ENCODE results near the gene SOWAHA. TPM values are rescaled to one million over a fixed set of nuclear protein-coding genes. Genes with fewer than 3 reads are reported as not detected.

The SOWAHA gene
- total RNA-seq, 4 donors from 2014 or later: 0.27 to 0.87 TPM; not detected in 2

GRCh38 chr5:132790201-132790865 lies 22.8 kb upstream of the SOWAHA start:
- H3K27ac ChIP-seq: no peak overlapping the region
- peaks cover 0 to 7% (median 0%) of the 10 kb centered on the region in 3 donors for H3K4me1 ChIP-seq
- H3K36me3 ChIP-seq: no peaks in the 10 kb centered on the region
- no peaks in the 10 kb centered on the region for H3K9me3 ChIP-seq
- ATAC-seq: no peak
- H3K4me3 ChIP-seq: no peak overlapping the region
- TF ChIP-seq EP300 (IDR thresholded peaks at IDR 0.05) (no peak), CTCF (IDR thresholded peaks at IDR 0.05) (no peak), POLR2AphosphoS5 (IDR thresholded peaks at IDR 0.05) (no peak), POLR2A (IDR thresholded peaks at IDR 0.05) (no peak)
- H3K27me3 ChIP-seq: peaks cover 11% of the 10 kb centered on the region
- WGBS, 2 donors (ENCODE audit: low coverage in 1 of 2): 62 to 70% methylated on average over 2 of the region's 2 CpGs

- Histone ChIP-seq H3K27ac (no peak overlapping the region), H3K27me3 (peaks cover 11% of the 10 kb centered on the region), H3K4me3 (no peak overlapping the region), H3K4me1 (no peaks in the 10 kb centered on the region), H3K9me3 (no peaks in the 10 kb centered on the region), H3K36me3 (no peaks in the 10 kb centered on the region)
- 100% methylated on average over 2 to 3 of the region's 3 CpGs for WGBS, 2 donors (ENCODE audit: low coverage in 1 of 2)
- no peak for ATAC-seq
- TF ChIP-seq POLR2A (IDR thresholded peaks at IDR 0.05) (no peak), EP300 (IDR thresholded peaks at IDR 0.05) (no peak), CTCF (IDR thresholded peaks at IDR 0.05) (no peak), POLR2AphosphoS5 (IDR thresholded peaks at IDR 0.05) (no peak)
These were observed 22.1 kb upstream of the SOWAHA start for GRCh38 chr5:132791026-132791425.

GRCh38 chr5:132797651-132798050 lies 15.5 kb upstream of the SOWAHA start:
- TF ChIP-seq POLR2A (IDR thresholded peaks at IDR 0.05): no peak
- no peak for TF ChIP-seq POLR2AphosphoS5 (IDR thresholded peaks at IDR 0.05)
- no peak for TF ChIP-seq EP300 (IDR thresholded peaks at IDR 0.05)
- Histone ChIP-seq H3K9me3 (no peaks in the 10 kb centered on the region), H3K36me3 (no peaks in the 10 kb centered on the region), H3K27ac (no peak overlapping the region), H3K4me3 (no peak overlapping the region), H3K4me1 (no peaks in the 10 kb centered on the region), H3K27me3 (peaks cover 27% of the 10 kb centered on the region)
- no peak for ATAC-seq
- WGBS, 2 donors (ENCODE audit: low coverage in 1 of 2): 59 to 65% methylated on average over 2 of the region's 2 CpGs

- H3K36me3 ChIP-seq: no peaks in the 10 kb centered on the region
- no peak for ATAC-seq
- H3K4me3 ChIP-seq: no peak overlapping the region
- TF ChIP-seq POLR2AphosphoS5 (IDR thresholded peaks at IDR 0.05) (no peak), CTCF (IDR thresholded peaks at IDR 0.05) (no peak), EP300 (IDR thresholded peaks at IDR 0.05) (no peak), POLR2A (IDR thresholded peaks at IDR 0.05) (no peak)
- peaks cover 22% of the 10 kb centered on the region for H3K27me3 ChIP-seq
- WGBS, 2 donors (ENCODE audit: low coverage in 1 of 2): 86 to 91% methylated on average over 1 of the region's 2 CpGs
- H3K9me3 ChIP-seq: no peaks in the 10 kb centered on the region
- H3K4me1 ChIP-seq: no peaks in the 10 kb centered on the region
- H3K27ac ChIP-seq: no peak overlapping the region
These were observed 13.7 kb upstream of the SOWAHA start for GRCh38 chr5:132799392-132799791.

- Histone ChIP-seq H3K27ac (no peak overlapping the region), H3K36me3 (no peaks in the 10 kb centered on the region), H3K9me3 (no peaks in the 10 kb centered on the region), H3K4me1 (no peaks in the 10 kb centered on the region), H3K4me3 (no peak overlapping the region), H3K27me3 (peaks cover 22% of the 10 kb centered on the region)
- 40 to 75% methylated on average over 2 of the region's 2 CpGs for WGBS, 2 donors (ENCODE audit: low coverage in 1 of 2)
- TF ChIP-seq EP300 (IDR thresholded peaks at IDR 0.05) (no peak), POLR2A (IDR thresholded peaks at IDR 0.05) (no peak), CTCF (IDR thresholded peaks at IDR 0.05) (no peak), POLR2AphosphoS5 (IDR thresholded peaks at IDR 0.05) (no peak)
- ATAC-seq: no peak
These were observed 12.6 kb upstream of the SOWAHA start for GRCh38 chr5:132800545-132800944.
